GM19023 (cell line): ENCODE results near the gene CDH19.
"Not testable (repeated sequence)": the region's sequence is repeated elsewhere in the genome, so short reads cannot be mapped to it uniquely, and the experiment has no call there.

Source experiments
- ATAC-seq: cut with Tn5 transposase; IDR thresholded peaks from one replicate; pipeline ENCODE4 v1.9.1; 2021; ENCODE audit warnings: mild to moderate bottlenecking, moderate library complexity; ENCODE audit not compliant: unreplicated experiment

The CDH19 gene

DNA sequence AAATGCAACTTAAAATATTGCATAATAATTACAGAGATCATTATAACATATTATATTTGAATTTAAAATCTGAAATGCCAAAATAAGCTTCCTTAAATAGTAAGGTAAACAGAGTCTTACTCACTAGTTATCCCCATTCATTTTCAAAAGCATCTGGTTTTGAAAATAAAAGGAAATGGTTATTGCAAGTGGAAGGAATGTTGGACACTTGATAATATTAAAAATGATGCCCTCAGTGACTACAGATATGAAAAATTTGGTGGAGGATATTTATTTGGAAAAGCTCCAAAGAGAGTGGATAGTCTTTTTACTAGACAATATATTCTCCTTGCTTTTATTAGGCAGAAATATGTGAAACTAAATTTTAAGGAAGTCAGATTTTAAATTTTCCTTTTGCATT, 39.7 kb downstream of the CDH19 start:
- ATAC-seq, result no peak

GRCh38 chr18:66562279-66562678, 41.6 kb downstream of the CDH19 start:
- ATAC-seq, result no peak

DNA sequence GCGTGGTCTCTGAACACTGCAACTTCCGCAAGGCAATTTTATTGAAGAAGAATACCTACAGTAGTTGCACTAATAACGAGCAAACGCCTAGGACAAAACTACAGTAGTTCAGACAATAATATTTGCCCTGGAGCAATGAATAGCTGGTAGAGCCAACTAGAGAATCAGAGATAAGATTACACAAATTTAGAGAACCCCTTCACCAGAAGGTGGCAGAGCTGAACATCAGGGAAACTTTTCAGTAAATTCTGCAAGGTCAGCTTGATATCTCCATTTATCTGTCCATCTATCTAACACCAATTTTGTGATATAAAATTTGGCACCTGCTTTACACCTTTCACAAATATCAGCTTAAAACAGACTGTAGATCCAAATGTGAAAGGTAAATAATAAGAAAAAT, 43.8 kb downstream of the CDH19 start:
- ATAC-seq, result no peak

- no peak for ATAC-seq
These were observed 45.1 kb downstream of the CDH19 start for GRCh38 chr18:66558773-66559172.

DNA sequence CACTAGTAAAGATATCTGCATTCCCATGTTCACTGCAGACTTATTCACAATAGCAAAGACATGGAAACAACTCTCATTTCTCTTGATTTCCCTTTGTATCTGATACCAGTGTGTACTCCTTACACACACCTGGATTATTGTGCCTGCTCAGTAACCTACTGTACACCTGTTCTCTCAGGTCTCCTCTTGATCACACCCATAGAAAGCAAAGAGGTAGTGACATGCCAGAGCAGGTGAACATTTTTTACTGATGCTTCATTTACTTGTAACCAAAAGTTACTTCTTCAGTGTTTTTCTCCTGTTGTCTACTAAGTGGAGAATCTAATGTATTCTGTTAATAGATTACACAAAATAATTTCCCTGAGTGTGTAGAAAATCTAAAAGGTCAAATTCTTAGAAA, 46.8 kb downstream of the CDH19 start:
- no peak for ATAC-seq

- ATAC-seq, result no peak
These were observed 48.3 kb downstream of the CDH19 start for GRCh38 chr18:66555585-66555984.

GRCh38 chr18:66553824-66554223, 50.1 kb downstream of the CDH19 start:
- no peak for ATAC-seq

GRCh38 chr18:66550366-66550765, 53.5 kb downstream of the CDH19 start:
- ATAC-seq, result no peak

- ATAC-seq, result no peak
These were observed 55.1 kb downstream of the CDH19 start for GRCh38 chr18:66548747-66549146.

DNA sequence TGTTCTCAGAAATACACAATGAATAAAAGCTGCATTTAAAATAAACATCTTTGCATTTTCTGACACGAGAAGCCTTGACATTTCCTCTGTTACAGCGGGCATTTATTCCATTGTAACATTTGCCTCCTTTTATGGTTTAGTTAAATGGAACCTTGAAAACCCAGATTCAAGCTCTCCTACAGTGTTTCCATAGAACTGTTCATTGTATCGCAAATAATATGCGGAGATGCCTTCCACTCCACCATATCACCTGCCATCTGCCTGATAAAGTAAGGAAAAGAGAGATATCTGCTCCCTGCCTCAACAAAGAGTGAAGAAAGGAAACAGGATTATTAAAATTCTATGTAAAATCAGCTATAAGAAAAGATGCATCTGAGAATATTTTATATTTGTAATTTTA, 69.8 kb downstream of the CDH19 start:
- no peak for ATAC-seq

- ATAC-seq, result no peak
These were observed 70.2 kb downstream of the CDH19 start for GRCh38 chr18:66533693-66534092.

GRCh38 chr18:66523219-66523991, 80.5 kb downstream of the CDH19 start:
- ATAC-seq, result no peak

DNA sequence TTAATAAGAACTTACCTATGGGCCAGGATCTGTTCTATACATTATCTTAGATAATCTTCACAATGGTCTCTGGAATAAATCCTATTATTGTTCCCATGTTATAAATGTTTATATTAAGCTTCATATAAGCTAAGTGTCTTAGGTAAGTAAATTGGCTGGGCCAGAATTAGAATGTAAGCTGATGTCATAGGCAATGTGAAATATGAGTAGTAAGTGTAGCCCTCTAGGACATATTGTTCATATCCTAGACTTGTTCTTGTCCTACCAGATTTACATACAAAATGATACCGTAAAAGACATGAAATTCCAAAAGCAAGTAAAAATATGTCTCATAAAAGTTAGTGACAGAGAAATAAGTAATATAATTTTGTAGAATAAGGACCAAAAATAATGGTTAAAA, 89.9 kb downstream of the CDH19 start:
- no peak for ATAC-seq

- ATAC-seq, result no peak
These were observed 92.1 kb downstream of the CDH19 start for GRCh38 chr18:66511792-66512191.

GRCh38 chr18:66511289-66511688, 92.6 kb downstream of the CDH19 start:
- ATAC-seq, result no peak

GRCh38 chr18:66510357-66511045, 93.4 kb downstream of the CDH19 start:
- no peak for ATAC-seq

GRCh38 chr18:66508937-66509336, 95.0 kb downstream of the CDH19 start:
- ATAC-seq, result no peak

DNA sequence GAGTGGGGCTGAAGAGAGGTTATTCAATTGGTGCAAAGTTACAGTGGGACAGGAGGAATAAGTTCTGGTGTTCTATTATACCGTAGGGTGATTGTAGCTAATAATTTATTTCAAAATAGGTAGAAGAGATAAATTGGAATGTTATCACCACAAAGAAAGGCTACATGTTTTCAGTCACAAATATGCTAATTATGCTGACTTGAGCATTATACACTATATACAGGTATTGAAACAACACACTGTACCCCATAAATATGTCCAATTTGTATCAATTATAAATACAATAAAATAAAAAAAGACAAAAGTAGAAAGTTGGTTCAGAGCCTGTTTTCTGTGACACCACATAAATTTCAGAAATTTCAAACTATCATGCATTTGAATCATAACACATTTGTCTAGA, 97.7 kb downstream of the CDH19 start:
- ATAC-seq, result no peak

GRCh38 chr18:66497351-66497750, 106.5 kb downstream of the CDH19 start:
- no peak for ATAC-seq

DNA sequence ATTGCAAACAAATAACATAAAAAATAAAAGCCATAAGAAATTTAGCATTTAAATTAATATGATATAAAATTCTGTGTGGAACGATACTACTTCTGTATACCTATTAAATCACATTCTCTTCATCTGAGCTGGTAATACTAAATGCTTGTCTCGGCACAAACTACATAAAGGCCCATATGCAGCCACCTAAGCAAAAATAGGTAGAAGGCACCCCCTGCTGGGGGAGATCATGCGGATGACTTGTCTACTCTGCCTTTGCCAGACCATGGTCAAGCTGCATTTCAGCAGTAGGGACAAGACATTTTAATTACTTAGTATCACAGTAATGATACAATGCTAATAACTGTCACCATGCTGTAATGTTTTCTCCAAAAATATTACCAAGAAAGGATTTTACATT, 108.0 kb downstream of the CDH19 start:
- peak; percentile 67 for ATAC-seq

GRCh38 chr18:66473882-66474281, 130.0 kb downstream of the CDH19 start:
- no peak for ATAC-seq

DNA sequence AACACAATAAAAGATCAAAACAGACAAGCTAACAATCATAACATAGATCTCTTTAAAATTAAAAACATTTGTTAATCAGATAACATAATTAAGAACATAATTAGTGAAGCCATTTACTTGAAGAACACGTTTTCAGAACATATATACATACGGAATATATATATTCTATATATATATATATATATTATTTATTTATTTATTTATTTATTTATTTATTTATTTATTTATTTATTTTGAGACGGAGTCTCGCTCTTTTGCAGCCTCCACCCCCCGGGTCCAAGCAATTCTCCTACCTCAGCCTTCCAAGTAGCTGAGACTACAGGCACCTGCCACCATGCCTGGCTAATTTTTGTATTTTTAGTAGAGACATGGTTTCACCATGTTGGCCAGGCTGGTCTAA, 137.7 kb downstream of the CDH19 start:
- not testable (repeated sequence) for ATAC-seq

- ATAC-seq, result no peak
These were observed 142.5 kb downstream of the CDH19 start for GRCh38 chr18:66461344-66461743.
